ENCODE measurements around the gene F2RL2.

F2RL2 gene

GRCh38 chr5:76602094-76602726, 21.0 kb downstream of the F2RL2 start:
- Histone ChIP-seq H3K9me3 (replicated peaks; ENCODE audit: insufficient read depth, low read length) (no peaks in the 10 kb centered on the region), H3K27me3 (replicated peaks; ENCODE audit: insufficient read depth, low read length) (no peaks in the 10 kb centered on the region), H4K20me1 (ENCODE audit: insufficient read depth, low read length) (no peaks in the 10 kb centered on the region), H3K4me3 (ENCODE audit: low read length) (no peak overlapping the region), H3K9me2 (replicated peaks; ENCODE audit: insufficient read depth, low read length) (no peaks in the 10 kb centered on the region), H3K79me2 (ENCODE audit: low read length) (no peaks in the 10 kb centered on the region), H3K27ac (ENCODE audit: low read length) (no peak overlapping the region), H3F3A (ENCODE audit: insufficient read depth, low read length) (no peaks in the 10 kb centered on the region), H3K36me3 (replicated peaks; ENCODE audit: insufficient read depth, low read length) (no peaks in the 10 kb centered on the region; the same call in 1 of the 2 replicates), H3K9ac (ENCODE audit: low read length) (no peak overlapping the region), H3K4me1 (ENCODE audit: low read length) (no peaks in the 10 kb centered on the region), H3K4me2 (ENCODE audit: low read depth, low read length) (no peak overlapping the region), H2AFZ (ENCODE audit: low read length) (no peak overlapping the region)
- DNase-seq = no peak
- TF ChIP-seq CTCF (IDR thresholded peaks at IDR 0.05; ENCODE audit: low read length) (peak; percentile 12; the same call in 1 of the 2 replicates), EZH2phosphoT487 (IDR thresholded peaks at IDR 0.05; ENCODE audit: low read length) (no peak), EZH2 (optimal IDR thresholded peaks at IDR 0.05; ENCODE audit: low read depth, low read length) (no peak)

- Histone ChIP-seq H2AFZ (ENCODE audit: low read length) (no peak overlapping the region), H3F3A (ENCODE audit: insufficient read depth, low read length) (no peaks in the 10 kb centered on the region), H3K9ac (ENCODE audit: low read length) (no peak overlapping the region), H3K9me2 (replicated peaks; ENCODE audit: insufficient read depth, low read length) (no peaks in the 10 kb centered on the region), H3K27me3 (replicated peaks; ENCODE audit: insufficient read depth, low read length) (no peaks in the 10 kb centered on the region), H4K20me1 (ENCODE audit: insufficient read depth, low read length) (no peaks in the 10 kb centered on the region), H3K36me3 (replicated peaks; ENCODE audit: insufficient read depth, low read length) (no peaks in the 10 kb centered on the region; the same call in 1 of the 2 replicates), H3K4me1 (ENCODE audit: low read length) (no peaks in the 10 kb centered on the region), H3K79me2 (ENCODE audit: low read length) (no peaks in the 10 kb centered on the region), H3K4me3 (ENCODE audit: low read length) (no peak overlapping the region), H3K4me2 (ENCODE audit: low read depth, low read length) (no peak overlapping the region), H3K27ac (ENCODE audit: low read length) (no peak overlapping the region), H3K9me3 (replicated peaks; ENCODE audit: insufficient read depth, low read length) (no peaks in the 10 kb centered on the region)
- TF ChIP-seq CTCF (IDR thresholded peaks at IDR 0.05; ENCODE audit: low read length) = peak; percentile 68
- TF ChIP-seq EZH2 (optimal IDR thresholded peaks at IDR 0.05; ENCODE audit: low read depth, low read length) = no peak
- peak; percentile 54 for DNase-seq
Observed at GRCh38 chr5:76601470-76601869, 21.7 kb downstream of the F2RL2 start.

- no peak overlapping the region for H3K4me3 ChIP-seq (ENCODE audit: low read length)
- no peak for DNase-seq
- no peaks in the 10 kb centered on the region; the same call in 1 of the 2 replicates for H3K36me3 ChIP-seq (replicated peaks; ENCODE audit: insufficient read depth, low read length)
- H3K9ac ChIP-seq (ENCODE audit: low read length) = no peak overlapping the region
- H3K27ac ChIP-seq (ENCODE audit: low read length) = no peak overlapping the region
- H3K4me1 ChIP-seq (ENCODE audit: low read length) = no peaks in the 10 kb centered on the region
- TF ChIP-seq CTCF (IDR thresholded peaks at IDR 0.05; ENCODE audit: low read length) (no peak), EZH2phosphoT487 (IDR thresholded peaks at IDR 0.05; ENCODE audit: low read length) (no peak), EZH2 (optimal IDR thresholded peaks at IDR 0.05; ENCODE audit: low read depth, low read length) (no peak)
- H3K9me3 ChIP-seq (replicated peaks; ENCODE audit: insufficient read depth, low read length) = no peaks in the 10 kb centered on the region
- H2AFZ ChIP-seq (ENCODE audit: low read length) = no peak overlapping the region
- no peaks in the 10 kb centered on the region for H3F3A ChIP-seq (ENCODE audit: insufficient read depth, low read length)
- no peaks in the 10 kb centered on the region for H4K20me1 ChIP-seq (ENCODE audit: insufficient read depth, low read length)
- no peak overlapping the region for H3K4me2 ChIP-seq (ENCODE audit: low read depth, low read length)
- no peaks in the 10 kb centered on the region for H3K9me2 ChIP-seq (replicated peaks; ENCODE audit: insufficient read depth, low read length)
- no peaks in the 10 kb centered on the region for H3K79me2 ChIP-seq (ENCODE audit: low read length)
- no peaks in the 10 kb centered on the region for H3K27me3 ChIP-seq (replicated peaks; ENCODE audit: insufficient read depth, low read length)
Observed at GRCh38 chr5:76600716-76601115, 22.5 kb downstream of the F2RL2 start.

All from MM.1S (cell line).